ENCODE results near the gene ZNF540. TPM values are rescaled to one million over a fixed set of nuclear protein-coding genes. Genes with fewer than 3 reads are reported as not detected.

ZNF540 gene
- total and polyA plus RNA-seq, 2 of the 8 experiments (the other 6 are each of a cell fraction or from before 2014, with no cell fraction given) = 0.15 to 0.17 TPM

- no peak overlapping the region for H3K18ac ChIP-seq (ENCODE audit: extremely low read depth, low read length)
- H2BK5ac ChIP-seq (ENCODE audit: low read depth, low read length) = no peak overlapping the region
- H3K4me2 ChIP-seq (ENCODE audit: insufficient read depth in 1 of 2, low read depth in 2 of 2, low read length in 2 of 2) = no peak overlapping the region
- POLR2A ChIA-PET (ENCODE audit: partially characterized antibody) = interaction anchor here (0.8 to 1.6 kb wide), 3 partner anchors 11 to 249 kb away, joined by 3 to 9 read pairs (median 4); partner anchors contain the start of genes ZNF540, ZNF571 and ZNF793
- no peak overlapping the region for H3K27ac ChIP-seq (ENCODE audit: low read depth, low read length)
- H3K4me1 ChIP-seq (replicated peaks in 1 of 4; ENCODE audit: control insufficient read depth in 3 of 4, insufficient read depth in 4 of 4, low read length in 3 of 4) = no peaks in the 10 kb centered on the region; a peak in 1 of 7 replicates
- H2BK12ac ChIP-seq (ENCODE audit: low read depth, low read length) = no peak overlapping the region
- no peaks in the 10 kb centered on the region for H3K27me3 ChIP-seq (replicated peaks in 1 of 4; ENCODE audit: control insufficient read depth in 3 of 4, extremely low read depth in 1 of 4, insufficient read depth in 3 of 4, low read length in 3 of 4)
- H3K9me3 ChIP-seq (ENCODE audit: insufficient read depth in 2 of 2, low read depth in 1 of 2, low read length in 1 of 2) = peaks cover 14 to 39% of the 10 kb centered on the region in 2 experiments
- no peak overlapping the region for H2AK5ac ChIP-seq (ENCODE audit: low read depth, low read length)
- H3K56ac ChIP-seq (replicated peaks; ENCODE audit: insufficient read length, low read depth, low read length) = no peak overlapping the region
- H3K23me2 ChIP-seq (ENCODE audit: low read depth, low read length) = no peaks in the 10 kb centered on the region
- no peak overlapping the region for H3K9ac ChIP-seq (replicated peaks in 1 of 4; ENCODE audit: extremely low read depth in 1 of 4, low read depth in 3 of 4, low read length in 3 of 4)
- CTCF ChIA-PET (ENCODE audit: partially characterized antibody) = interaction anchor here (0.6 to 2.2 kb wide), 11 partner anchors 11 to 2000 kb away, joined by 3 to 14 read pairs (median 4); partner anchors contain the start of genes ZNF540 and ZNF571
- H4K20me1 ChIP-seq (replicated peaks in 1 of 2; ENCODE audit: control insufficient read depth in 1 of 2, insufficient read depth in 2 of 2, low read length in 2 of 2) = no peaks in the 10 kb centered on the region
- no peak overlapping the region for H2AFZ ChIP-seq (ENCODE audit: low read length)
- H2BK120ac ChIP-seq (replicated peaks; ENCODE audit: low read depth, low read length) = no peak overlapping the region
- no peak overlapping the region for H4K5ac ChIP-seq (ENCODE audit: insufficient read length, low read depth, low read length)
- no peak overlapping the region for H2BK20ac ChIP-seq (ENCODE audit: low read length)
- peaks cover 0 to 40% (median 4%) of the 10 kb centered on the region in 4 experiments; a peak in 5 of 8 replicates for H3K36me3 ChIP-seq (ENCODE audit: control insufficient read depth in 2 of 4, insufficient read depth in 4 of 4, low read length in 3 of 4)
- FAIRE-seq = peak; percentile 88
- no peak overlapping the region for H3K4ac ChIP-seq (replicated peaks; ENCODE audit: insufficient read length, low read depth, low read length)
- H3K14ac ChIP-seq (ENCODE audit: insufficient read length) = no peak overlapping the region
- no peak overlapping the region for H3K23ac ChIP-seq (ENCODE audit: insufficient read length)
- WGBS, 2 experiments (ENCODE audit: extremely low coverage in 1 of 2, insufficient coverage in 1 of 2, insufficient read length in 1 of 2, insufficient replicate concordance in 2 of 2, low coverage in 1 of 2, low lambda C conversion rate in 2 of 2, missing lambda C conversion rate in 1 of 2) = 77% methylated on average over 2 of the region's 2 CpGs; no CpG with 5 or more reads in 1 of the 2 experiments
- DNase-seq (ENCODE audit: low read depth in 1 of 2, low spot score in 2 of 2) = no peak
- H3K4me3 ChIP-seq (ENCODE audit: extremely low read depth in 1 of 4, insufficient read depth in 2 of 4, low read depth in 3 of 4, low read length in 4 of 4) = no peak overlapping the region
- no peak overlapping the region for H2BK15ac ChIP-seq (ENCODE audit: low read length)
- no peak overlapping the region for H4K8ac ChIP-seq (ENCODE audit: extremely low read depth, insufficient read depth, low read length)
- H3K79me2 ChIP-seq (ENCODE audit: control insufficient read depth in 1 of 2, insufficient read depth in 2 of 2, low read length in 2 of 2) = no peaks in the 10 kb centered on the region
- H4K91ac ChIP-seq (replicated peaks; ENCODE audit: insufficient read length, low read length) = no peak overlapping the region
- no peaks in the 10 kb centered on the region; the same call in 1 of the 2 replicates for H3K79me1 ChIP-seq (ENCODE audit: low read depth, low read length)
- TF ChIP-seq RXRA (IDR thresholded peaks at IDR 0.05; ENCODE audit: insufficient read depth, low read depth, low read length) = no peak
- no peak for TF ChIP-seq TCF12 (IDR thresholded peaks at IDR 0.05; ENCODE audit: low read depth, low read length)
- TF ChIP-seq GABPA (IDR thresholded peaks at IDR 0.05; ENCODE audit: borderline replicate concordance, insufficient read depth, low read length) = no peak
- TF ChIP-seq RAD21 (IDR thresholded peaks at IDR 0.05 in 1 of 2, conservative IDR thresholded peaks at IDR 0.05 in 1 of 2; ENCODE audit: low read depth in 2 of 2, low read length in 2 of 2) = peak; percentile 22 to 43; a peak in 3 of 4 replicates
- no peak for TF ChIP-seq GTF2F1 (IDR thresholded peaks at IDR 0.05; ENCODE audit: borderline replicate concordance, low read depth, low read length)
- no peak for TF ChIP-seq JUND (IDR thresholded peaks at IDR 0.05; ENCODE audit: low read length)
- no peak for TF ChIP-seq RNF2 (IDR thresholded peaks at IDR 0.05; ENCODE audit: borderline replicate concordance, low read depth, low read length, missing control alignments, poor library complexity, severe bottlenecking)
- TF ChIP-seq PHF8 (conservative IDR thresholded peaks at IDR 0.05; ENCODE audit: low read depth, low read length) = no peak
- no peak for TF ChIP-seq BCL11A (IDR thresholded peaks at IDR 0.05; ENCODE audit: low read depth in 2 of 2, low read length in 2 of 2)
- TF ChIP-seq HDAC6 (IDR thresholded peaks at IDR 0.05; ENCODE audit: low read depth, low read length) = no peak
Measured at GRCh38 chr19:37583340-37583739, 11.3 kb upstream of the ZNF540 start.

All from H1 (cell line).